Lower lobe of right lung (tissue), 2 donors: Measurements from ENCODE around the gene RTN4R. TPM values are rescaled to one million over a fixed set of nuclear protein-coding genes. Genes with fewer than 3 reads are reported as not detected.

Experiments used
- ATAC-seq, 2 donors: fragments of 200-7000 bp; cut with Tn5 transposase; one replicate each; pipeline ENCODE4 v1.9.1; 2020 to 2022; ENCODE audit warnings: mild to moderate bottlenecking in 2 of 2, moderate library complexity in 2 of 2
- DNase-seq: peaks from one replicate; pipeline ENCODE4 v3.0.0-alpha.2; 2020
- H3K27ac ChIP-seq: fragments of 200-600 bp; one replicate; pipeline ENCODE4 v1.8.0; 2022
- H3K27me3 ChIP-seq: fragments of 200-600 bp; one replicate; pipeline ENCODE4 v1.8.0; 2022; ENCODE audit warnings: low read depth
- H3K36me3 ChIP-seq: fragments of 200-600 bp; one replicate; pipeline ENCODE4 v1.8.0; 2022; ENCODE audit warnings: mild to moderate bottlenecking
- H3K4me1 ChIP-seq: fragments of 200-600 bp; one replicate; pipeline ENCODE4 v1.8.0; 2022
- H3K4me3 ChIP-seq: fragments of 200-600 bp; one replicate; pipeline ENCODE4 v1.8.0; 2022; ENCODE audit warnings: mild to moderate bottlenecking
- H3K9me3 ChIP-seq: fragments of 200-600 bp; one replicate; pipeline ENCODE4 v1.8.0; 2022
- intact Hi-C: fragments of 100-400 bp; cut with DNase I; formaldehyde crosslinking; loops from one replicate; pipeline ENCODE4 v1.11.0; 2022
- microRNA-seq: library from miRNA; unstranded; fragments of <30 nt; microRNA quantifications from one replicate; pipeline ENCODE4 v1.2.0, GENCODE V29; 2020; ENCODE audit warnings: borderline number of aligned reads
- total RNA-seq: library from RNA; stranded (reverse); fragmentation: NEBNext Ultra II Directional; extraction: Animal tissue kit (Norgen Biotek cat#: 25700); gene quantifications from one replicate; pipeline ENCODE4 v1.2.1, GENCODE V29; 2021
- TF ChIP-seq, protein P1 (sequence below): fragments of 200-600 bp; IDR thresholded peaks from one replicate; pipeline ENCODE4 v1.8.0; 2022; ENCODE audit warnings: antibody characterized with exemption, mild to moderate bottlenecking
- donor health status: DM: no; HTN: yes; CAD: no; lungs with severe emphysema.

Gene RTN4R
- total RNA-seq, 1 donor from 2014 or later, result 9.6 TPM

DNA sequence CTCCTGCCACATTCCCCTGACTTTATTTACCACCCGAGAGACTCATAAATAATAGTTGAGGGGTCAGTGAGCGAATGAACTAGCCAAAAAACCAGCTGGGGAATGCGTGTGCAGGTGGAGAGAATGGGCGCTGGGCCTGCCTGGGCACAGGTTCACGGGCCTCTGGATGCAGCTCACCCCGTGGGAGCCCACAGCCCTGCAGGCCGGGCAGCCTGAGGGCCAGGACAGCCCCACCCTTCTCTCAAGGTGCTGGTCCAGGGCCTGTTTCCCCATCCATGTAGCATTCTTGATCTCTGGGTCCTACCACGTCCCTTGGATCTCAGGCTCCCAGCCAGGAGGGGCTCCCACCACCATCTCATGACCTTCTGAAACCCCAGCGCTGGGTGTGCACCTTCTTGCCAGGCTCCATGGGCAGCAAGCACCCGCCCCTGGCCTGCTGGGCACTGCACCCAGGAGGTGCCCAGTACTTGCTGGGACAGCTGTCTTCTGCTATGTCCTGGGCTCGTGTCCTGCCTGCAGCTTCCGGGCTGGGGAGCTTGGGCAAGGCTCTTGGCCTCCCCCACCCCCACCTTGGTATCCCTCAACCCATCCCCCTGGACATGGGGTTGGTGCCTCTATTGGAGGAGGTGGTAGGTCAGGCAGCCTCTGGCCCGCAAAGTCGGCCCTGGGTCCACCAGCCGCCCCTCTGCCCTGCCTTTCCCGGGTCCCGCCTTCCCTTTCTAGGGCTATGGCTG lies 74.2 kb downstream of the RTN4R start:
- TF ChIP-seq, protein P1, sequence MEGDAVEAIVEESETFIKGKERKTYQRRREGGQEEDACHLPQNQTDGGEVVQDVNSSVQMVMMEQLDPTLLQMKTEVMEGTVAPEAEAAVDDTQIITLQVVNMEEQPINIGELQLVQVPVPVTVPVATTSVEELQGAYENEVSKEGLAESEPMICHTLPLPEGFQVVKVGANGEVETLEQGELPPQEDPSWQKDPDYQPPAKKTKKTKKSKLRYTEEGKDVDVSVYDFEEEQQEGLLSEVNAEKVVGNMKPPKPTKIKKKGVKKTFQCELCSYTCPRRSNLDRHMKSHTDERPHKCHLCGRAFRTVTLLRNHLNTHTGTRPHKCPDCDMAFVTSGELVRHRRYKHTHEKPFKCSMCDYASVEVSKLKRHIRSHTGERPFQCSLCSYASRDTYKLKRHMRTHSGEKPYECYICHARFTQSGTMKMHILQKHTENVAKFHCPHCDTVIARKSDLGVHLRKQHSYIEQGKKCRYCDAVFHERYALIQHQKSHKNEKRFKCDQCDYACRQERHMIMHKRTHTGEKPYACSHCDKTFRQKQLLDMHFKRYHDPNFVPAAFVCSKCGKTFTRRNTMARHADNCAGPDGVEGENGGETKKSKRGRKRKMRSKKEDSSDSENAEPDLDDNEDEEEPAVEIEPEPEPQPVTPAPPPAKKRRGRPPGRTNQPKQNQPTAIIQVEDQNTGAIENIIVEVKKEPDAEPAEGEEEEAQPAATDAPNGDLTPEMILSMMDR, result no peak
- no peaks in the 10 kb centered on the region for H3K36me3 ChIP-seq
- intact Hi-C loops, result no loop called here
- H3K4me3 ChIP-seq, result no peak overlapping the region
- DNase-seq (no peak), ATAC-seq (no peak)
- H3K9me3 ChIP-seq, result no peaks in the 10 kb centered on the region
- H3K27ac ChIP-seq, result no peak overlapping the region
- no peaks in the 10 kb centered on the region for H3K4me1 ChIP-seq
- H3K27me3 ChIP-seq, result no peaks in the 10 kb centered on the region

- no peak for DNase-seq
- no peak overlapping the region for H3K4me3 ChIP-seq
- H3K4me1 ChIP-seq, result no peaks in the 10 kb centered on the region
- intact Hi-C loops, result no loop called here
- no peak for ATAC-seq
- H3K27ac ChIP-seq, result no peak overlapping the region
- no peaks in the 10 kb centered on the region for H3K9me3 ChIP-seq
- no peaks in the 10 kb centered on the region for H3K36me3 ChIP-seq
- TF ChIP-seq, protein P1, result no peak
- H3K27me3 ChIP-seq, result no peaks in the 10 kb centered on the region
These were observed 75.0 kb downstream of the RTN4R start for GRCh38 chr22:20192972-20193760.

GRCh38 chr22:20192293-20192971 lies 75.7 kb downstream of the RTN4R start:
- intact Hi-C loops, result no loop called here
- no peaks in the 10 kb centered on the region for H3K9me3 ChIP-seq
- H3K4me1 ChIP-seq, result no peaks in the 10 kb centered on the region
- ATAC-seq (no peak), DNase-seq (no peak)
- H3K27ac ChIP-seq, result no peak overlapping the region
- H3K4me3 ChIP-seq, result no peak overlapping the region
- TF ChIP-seq, protein P1, result no peak
- no peaks in the 10 kb centered on the region for H3K27me3 ChIP-seq
- H3K36me3 ChIP-seq, result no peaks in the 10 kb centered on the region

GRCh38 chr22:20191803-20192202 lies 76.3 kb downstream of the RTN4R start:
- TF ChIP-seq, protein P1, result no peak
- Histone ChIP-seq H3K4me3 (no peak overlapping the region), H3K4me1 (no peaks in the 10 kb centered on the region), H3K27me3 (no peaks in the 10 kb centered on the region), H3K27ac (no peak overlapping the region), H3K9me3 (no peaks in the 10 kb centered on the region), H3K36me3 (no peaks in the 10 kb centered on the region)
- ATAC-seq (no peak), DNase-seq (no peak)
- intact Hi-C loops, result no loop called here

Small RNAs within 50 kb of the gene (microRNA-seq; reads per million reads assigned to microRNA genes)
- gene MIR1286, result not detected

Other genes with a start within 250 kb of the RTN4R start
- gene TANGO2, start 247.2 kb downstream of the RTN4R start, total RNA-seq, result 45.1 TPM
- 29.5 TPM for gene DGCR8, start 188.1 kb downstream of the RTN4R start, total RNA-seq
- 58.3 TPM for gene RANBP1, start 152.2 kb downstream of the RTN4R start, total RNA-seq
- gene TRMT2A, start 151.1 kb downstream of the RTN4R start, total RNA-seq, result 70.4 TPM
- 77.2 TPM for gene ZDHHC8, start 136.5 kb downstream of the RTN4R start, total RNA-seq
- gene CCDC188, start 117.3 kb downstream of the RTN4R start, total RNA-seq, result 0.77 TPM
- gene DGCR6L, start 51.7 kb upstream of the RTN4R start, total RNA-seq, result 31.1 TPM
- 12.3 TPM for gene ZNF74, start 125.8 kb upstream of the RTN4R start, total RNA-seq
- gene SCARF2, start 169.5 kb upstream of the RTN4R start, total RNA-seq, result 12.6 TPM
- 24.0 TPM for gene KLHL22, start 227.5 kb upstream of the RTN4R start, total RNA-seq
- gene MED15, start 239.3 kb upstream of the RTN4R start, total RNA-seq, result 105 TPM